KOPT-K1 (cell line): ENCODE results near the gene REG3A.

ENCODE experiments used
- H3K27ac ChIP-seq: fragments of 200-600 bp; sonication (generic); 2 replicates; pipeline ENCODE4 v1.5.1; 2016; ENCODE audit warnings: antibody characterized with exemption, mild to moderate bottlenecking, low read depth, low read length; ENCODE audit not compliant: poor library complexity, severe bottlenecking
- H3K36me3 ChIP-seq: fragments of 200-600 bp; sonication (generic); 2 replicates; pipeline ENCODE4 v1.5.1; 2017; ENCODE audit warnings: antibody characterized with exemption, mild to moderate bottlenecking, low read length, moderate library complexity; ENCODE audit not compliant: insufficient read depth
- H3K9me3 ChIP-seq: fragments of 200-600 bp; sonication (generic); 2 replicates; pipeline ENCODE4 v1.5.1; 2017; ENCODE audit warnings: antibody characterized with exemption, low read length, mild to moderate bottlenecking; ENCODE audit not compliant: insufficient read depth, poor library complexity, severe bottlenecking

REG3A gene

GRCh38 chr2:79159653-79160052 lies at the start of gene REG3A:
Gene REG3A (minus strand): TSS chr2:79159753. CDS start chr2:79159405, 348 bp downstream.
- Histone ChIP-seq H3K36me3 (no peaks in the 10 kb centered on the region), H3K27ac (no peak within 1 kb of the TSS)

GRCh38 chr2:79200762-79201161 lies 41.2 kb upstream of the REG3A start:
- Histone ChIP-seq H3K36me3 (no peaks in the 10 kb centered on the region), H3K27ac (no peak overlapping the region)

More at GRCh38 chr2:79159653-79160052, at the start of gene REG3A:
- H3K9me3 ChIP-seq, result no peaks in the 10 kb centered on the region

GRCh38 chr2:79191816-79192215 lies 32.3 kb upstream of the REG3A start:
- Histone ChIP-seq H3K9me3 (no peaks in the 10 kb centered on the region), H3K36me3 (no peaks in the 10 kb centered on the region), H3K27ac (no peak overlapping the region)

More at GRCh38 chr2:79200762-79201161, 41.2 kb upstream of the REG3A start:
- H3K9me3 ChIP-seq, result no peaks in the 10 kb centered on the region

DNA sequence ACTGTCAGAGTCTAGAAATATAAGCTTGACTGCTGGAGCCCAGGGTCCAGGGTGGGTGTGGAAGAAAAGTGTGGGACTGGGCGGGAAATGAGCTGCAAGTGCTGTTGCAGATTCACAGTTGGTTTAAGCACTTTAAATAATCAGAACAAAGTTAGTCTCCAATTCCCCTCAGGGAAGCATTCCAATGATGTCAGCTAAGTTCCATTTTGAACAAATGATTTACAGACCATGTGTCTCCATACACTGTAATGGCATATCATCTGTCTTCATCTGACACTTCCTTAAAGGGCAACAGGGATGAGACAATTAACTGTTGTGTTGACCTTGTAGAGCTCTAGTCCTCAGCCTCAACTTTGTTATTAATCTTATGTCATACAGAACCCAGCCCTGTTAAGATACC lies 31.5 kb upstream of the REG3A start:
- Histone ChIP-seq H3K36me3 (no peaks in the 10 kb centered on the region), H3K9me3 (no peaks in the 10 kb centered on the region), H3K27ac (no peak overlapping the region)

DNA sequence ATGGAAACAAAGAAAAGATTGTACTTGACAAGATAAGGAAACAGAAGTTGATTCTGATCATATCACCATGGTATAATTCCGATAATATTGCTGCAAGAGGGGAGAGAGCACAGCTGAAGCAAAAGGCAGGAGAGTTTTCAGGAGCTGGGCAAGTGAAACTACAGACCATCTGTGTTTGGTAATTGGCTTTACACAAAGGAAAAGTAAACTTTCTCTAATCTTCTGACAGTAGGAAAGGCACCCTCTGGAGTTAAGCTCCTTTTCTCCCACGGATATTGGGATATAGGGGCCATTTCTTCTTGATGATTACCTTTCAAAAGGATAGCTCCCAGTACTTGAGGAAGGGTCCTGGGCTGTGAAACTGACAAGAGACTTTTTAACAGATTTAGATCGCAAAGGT lies 29.9 kb upstream of the REG3A start:
- Histone ChIP-seq H3K27ac (no peak overlapping the region), H3K9me3 (no peaks in the 10 kb centered on the region), H3K36me3 (no peaks in the 10 kb centered on the region)

DNA sequence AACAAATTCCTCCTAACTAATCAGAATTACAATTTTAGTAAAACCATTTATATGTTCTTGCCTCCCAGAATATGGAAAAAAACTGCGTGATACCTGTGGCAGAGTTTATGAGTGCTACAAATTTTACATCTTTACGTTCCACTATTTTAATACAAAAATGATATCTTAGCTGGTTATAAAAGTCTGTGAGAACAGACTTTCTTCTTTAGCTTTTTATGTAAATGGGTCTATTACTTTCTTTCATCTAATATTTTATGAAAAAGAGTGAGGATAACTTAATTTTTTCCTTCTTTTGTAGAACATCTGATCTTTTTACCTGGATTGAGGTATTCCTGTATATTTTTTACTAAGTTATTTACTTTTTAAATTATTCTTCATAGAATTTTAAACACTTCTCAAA lies 22.1 kb upstream of the REG3A start:
- Histone ChIP-seq H3K27ac (no peak overlapping the region), H3K36me3 (no peaks in the 10 kb centered on the region), H3K9me3 (peaks cover 17% of the 10 kb centered on the region)

- Histone ChIP-seq H3K27ac (no peak overlapping the region), H3K36me3 (no peaks in the 10 kb centered on the region), H3K9me3 (peaks cover 17% of the 10 kb centered on the region)
Measured at GRCh38 chr2:79180092-79180491, 20.5 kb upstream of the REG3A start.

GRCh38 chr2:79179036-79179435 lies 19.5 kb upstream of the REG3A start:
- H3K27ac ChIP-seq, result no peak overlapping the region
- H3K36me3 ChIP-seq, result no peaks in the 10 kb centered on the region
- peaks cover 17% of the 10 kb centered on the region for H3K9me3 ChIP-seq

DNA sequence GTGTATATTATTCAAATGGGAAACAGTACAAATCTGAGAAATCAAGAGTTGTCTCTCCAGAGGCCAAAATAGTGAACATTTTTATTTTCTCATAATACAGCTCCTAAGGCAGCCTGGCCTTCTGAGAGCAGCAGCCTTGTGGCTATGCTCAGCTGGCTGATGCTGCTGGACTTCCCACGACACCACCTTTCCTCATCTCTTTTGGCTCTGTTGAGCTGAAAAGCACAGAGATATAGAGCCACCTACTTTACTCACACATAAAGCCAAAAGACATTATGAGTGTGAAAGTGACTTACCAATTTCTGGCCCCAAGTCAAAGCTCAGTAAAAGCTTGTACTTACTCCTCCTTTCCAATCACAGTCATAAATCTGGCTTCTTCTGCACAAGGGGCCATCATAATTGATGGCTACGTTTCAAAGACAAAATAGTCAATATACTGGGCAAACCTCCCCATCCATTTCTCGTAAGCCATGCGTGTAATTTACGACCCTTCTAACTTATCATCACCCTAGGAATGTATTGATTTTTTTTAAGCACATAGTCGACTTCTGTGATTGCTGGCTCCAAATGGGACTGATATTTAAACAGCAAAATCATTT lies 18.6 kb upstream of the REG3A start:
- H3K9me3 ChIP-seq, result peaks cover 17% of the 10 kb centered on the region
- no peaks in the 10 kb centered on the region for H3K36me3 ChIP-seq
- H3K27ac ChIP-seq, result no peak overlapping the region

DNA sequence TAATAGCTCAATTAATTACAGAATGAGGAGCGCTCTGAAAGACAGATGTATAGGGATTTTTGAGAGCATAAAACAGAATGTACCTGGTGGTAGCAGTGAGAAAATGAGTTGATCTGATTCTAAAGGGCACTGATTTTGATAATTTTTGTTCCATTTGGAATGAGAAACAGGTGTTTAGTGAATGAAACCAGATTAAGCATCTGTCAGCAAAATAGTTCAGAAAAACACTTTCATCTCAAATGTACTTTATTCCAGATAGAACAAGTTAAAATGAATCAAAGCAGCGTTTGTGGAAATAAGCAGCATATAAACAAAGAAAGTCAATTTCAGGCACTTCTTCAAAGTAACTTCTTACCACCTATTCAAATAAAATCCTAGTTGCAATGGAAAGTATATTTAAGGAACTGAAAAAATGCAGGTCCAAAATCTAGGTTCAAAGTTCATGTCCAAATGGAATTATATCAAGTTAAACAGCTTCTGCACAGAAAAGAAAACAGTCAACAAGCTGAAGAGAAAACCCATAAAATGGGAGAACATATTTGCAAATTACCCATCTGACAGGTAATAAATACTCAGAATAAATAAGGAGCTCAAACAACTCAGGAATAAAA lies 11.9 kb upstream of the REG3A start:
- no peak overlapping the region for H3K27ac ChIP-seq
- H3K36me3 ChIP-seq, result no peaks in the 10 kb centered on the region
- H3K9me3 ChIP-seq, result no peaks in the 10 kb centered on the region

GRCh38 chr2:79162801-79163200 lies 3.2 kb upstream of the REG3A start:
- H3K9me3 ChIP-seq, result no peaks in the 10 kb centered on the region

GRCh38 chr2:79162132-79162531 lies 2.6 kb upstream of the REG3A start:
- Histone ChIP-seq H3K36me3 (no peaks in the 10 kb centered on the region), H3K9me3 (no peaks in the 10 kb centered on the region), H3K27ac (no peak overlapping the region)

More at GRCh38 chr2:79162801-79163200, 3.2 kb upstream of the REG3A start:
- H3K36me3 ChIP-seq, result no peaks in the 10 kb centered on the region
- no peak overlapping the region for H3K27ac ChIP-seq

GRCh38 chr2:79159030-79159429 lies 523 bp downstream of the REG3A start:
- H3K9me3 ChIP-seq, result no peaks in the 10 kb centered on the region
- no peaks in the 10 kb centered on the region for H3K36me3 ChIP-seq
- no peak overlapping the region for H3K27ac ChIP-seq

- Histone ChIP-seq H3K27ac (no peak overlapping the region), H3K36me3 (no peaks in the 10 kb centered on the region), H3K9me3 (no peaks in the 10 kb centered on the region)
Measured at GRCh38 chr2:79155826-79156476, 3.6 kb downstream of the REG3A start.

GRCh38 chr2:79139423-79139822 lies 20.1 kb downstream of the REG3A start:
- Histone ChIP-seq H3K27ac (no peak overlapping the region), H3K9me3 (no peaks in the 10 kb centered on the region), H3K36me3 (no peaks in the 10 kb centered on the region)

- Histone ChIP-seq H3K36me3 (no peaks in the 10 kb centered on the region), H3K9me3 (no peaks in the 10 kb centered on the region), H3K27ac (no peak overlapping the region)
Measured at GRCh38 chr2:79138385-79138784, 21.2 kb downstream of the REG3A start.
